Mammary epithelial cell (primary cell): ENCODE results near the gene FNDC5.

Source experiments
- EZH2 ChIP-seq: IDR thresholded peaks from 2 replicates; pipeline ENCODE4 v1.6.1; 2012; ENCODE audit warnings: low read length, inconsistent platforms, borderline replicate concordance
- TF ChIP-seq, protein P1 (sequence below), 2 donors: IDR thresholded peaks in 1 of 2; conservative IDR thresholded peaks in 1 of 2; 2 replicates each; pipeline ENCODE4 v1.5.1; 2011 to 2012; ENCODE audit warnings: inconsistent platforms in 2 of 2, low read length in 2 of 2, mild to moderate bottlenecking in 2 of 2, control low read depth in 1 of 2, low read depth in 1 of 2; ENCODE audit not compliant: insufficient read depth in 1 of 2; ENCODE audit errors: extremely low read depth in 1 of 2

DNA sequence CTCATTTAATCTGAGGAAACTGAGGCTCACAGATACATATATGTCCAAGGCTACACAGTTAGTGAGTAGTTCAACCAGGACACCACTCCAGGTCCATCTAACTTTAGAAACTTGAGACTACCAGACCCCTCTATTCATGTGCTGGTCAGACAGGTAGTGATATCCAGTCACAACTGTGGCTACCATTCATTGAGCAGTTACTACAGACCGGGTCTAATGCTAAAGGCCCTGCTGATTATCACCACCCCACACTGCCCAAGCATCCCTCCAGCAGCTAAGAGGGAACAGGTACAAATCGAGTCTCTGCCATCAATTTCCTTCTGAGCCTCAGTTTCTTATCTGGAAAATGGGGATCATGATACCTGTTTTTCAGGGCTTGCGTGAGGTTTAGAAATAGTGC, 20.9 kb upstream of the FNDC5 start:
- TF ChIP-seq, protein P1, sequence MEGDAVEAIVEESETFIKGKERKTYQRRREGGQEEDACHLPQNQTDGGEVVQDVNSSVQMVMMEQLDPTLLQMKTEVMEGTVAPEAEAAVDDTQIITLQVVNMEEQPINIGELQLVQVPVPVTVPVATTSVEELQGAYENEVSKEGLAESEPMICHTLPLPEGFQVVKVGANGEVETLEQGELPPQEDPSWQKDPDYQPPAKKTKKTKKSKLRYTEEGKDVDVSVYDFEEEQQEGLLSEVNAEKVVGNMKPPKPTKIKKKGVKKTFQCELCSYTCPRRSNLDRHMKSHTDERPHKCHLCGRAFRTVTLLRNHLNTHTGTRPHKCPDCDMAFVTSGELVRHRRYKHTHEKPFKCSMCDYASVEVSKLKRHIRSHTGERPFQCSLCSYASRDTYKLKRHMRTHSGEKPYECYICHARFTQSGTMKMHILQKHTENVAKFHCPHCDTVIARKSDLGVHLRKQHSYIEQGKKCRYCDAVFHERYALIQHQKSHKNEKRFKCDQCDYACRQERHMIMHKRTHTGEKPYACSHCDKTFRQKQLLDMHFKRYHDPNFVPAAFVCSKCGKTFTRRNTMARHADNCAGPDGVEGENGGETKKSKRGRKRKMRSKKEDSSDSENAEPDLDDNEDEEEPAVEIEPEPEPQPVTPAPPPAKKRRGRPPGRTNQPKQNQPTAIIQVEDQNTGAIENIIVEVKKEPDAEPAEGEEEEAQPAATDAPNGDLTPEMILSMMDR (conservative IDR thresholded peaks at IDR 0.05 in 1 of 2, IDR thresholded peaks at IDR 0.05 in 1 of 2; ENCODE audit: extremely low read depth in 1 of 2, insufficient read depth in 1 of 2, low read depth in 1 of 2, low read length in 2 of 2) = no peak
- TF ChIP-seq EZH2 = no peak
